Measurements from ENCODE around the gene DNAH10. TPM values are rescaled to one million over a fixed set of nuclear protein-coding genes. Genes with fewer than 3 reads are reported as not detected.

DNAH10 gene
- total RNA-seq, 1 donor from 2014 or later, result 0.10 TPM

DNA sequence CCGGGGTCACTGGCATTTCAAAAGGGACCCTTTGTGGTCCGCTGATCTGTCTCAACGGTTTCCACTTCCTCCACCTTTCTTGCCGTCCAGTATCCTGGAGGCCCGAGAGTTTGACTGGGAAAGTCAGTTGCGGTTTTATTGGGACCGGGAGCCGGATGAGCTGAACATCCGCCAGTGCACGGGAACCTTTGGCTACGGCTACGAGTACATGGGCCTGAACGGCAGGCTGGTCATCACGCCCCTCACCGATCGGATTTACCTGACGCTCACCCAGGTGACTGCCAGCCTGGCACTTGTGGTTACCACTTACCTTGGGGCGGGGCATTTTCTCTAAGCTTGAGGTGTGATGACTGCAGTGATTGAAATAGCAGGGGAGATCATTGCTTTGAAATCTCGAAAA, 83.8 kb downstream of the DNAH10 start:
- DNase-seq (ENCODE audit: low read depth), result no peak

DNA sequence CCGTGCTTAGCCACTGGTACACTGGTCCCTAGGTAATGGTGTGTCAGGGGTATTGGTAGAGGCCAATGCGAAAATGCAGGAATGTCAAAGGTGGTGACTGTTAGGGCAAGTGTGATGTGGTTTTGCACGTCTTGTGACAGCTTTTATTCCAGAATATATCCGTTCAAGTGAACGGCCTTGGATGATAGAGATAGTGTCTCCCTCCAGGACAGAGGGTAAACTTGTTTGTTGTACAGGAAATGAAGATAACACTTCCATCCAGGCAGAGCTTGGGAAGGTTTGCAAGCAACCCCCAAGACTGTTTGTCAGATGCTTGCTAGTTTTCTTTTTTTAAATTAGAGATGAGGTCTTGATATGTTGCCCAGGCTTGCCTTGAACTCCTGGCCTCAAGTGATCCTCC, 84.2 kb downstream of the DNAH10 start:
- DNase-seq (ENCODE audit: low read depth), result no peak

DNA sequence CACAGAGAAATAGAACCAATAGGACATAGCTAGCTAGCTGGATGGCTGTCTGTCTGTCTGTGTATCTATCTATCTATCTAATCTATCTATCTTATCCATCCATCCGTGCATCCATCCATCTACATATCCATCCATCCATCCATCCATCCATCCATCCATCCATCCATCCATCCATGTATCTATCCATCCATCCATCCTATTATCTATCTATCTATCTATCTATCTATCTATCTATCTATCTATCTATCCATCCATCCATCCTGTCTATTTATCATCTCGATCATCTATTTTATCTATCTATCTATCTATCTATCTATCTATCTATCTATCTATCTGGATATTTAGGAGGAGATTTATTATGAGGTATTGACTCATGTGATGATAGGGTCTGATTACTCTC, 84.9 kb downstream of the DNAH10 start:
- DNase-seq (ENCODE audit: low read depth), result no peak

DNA sequence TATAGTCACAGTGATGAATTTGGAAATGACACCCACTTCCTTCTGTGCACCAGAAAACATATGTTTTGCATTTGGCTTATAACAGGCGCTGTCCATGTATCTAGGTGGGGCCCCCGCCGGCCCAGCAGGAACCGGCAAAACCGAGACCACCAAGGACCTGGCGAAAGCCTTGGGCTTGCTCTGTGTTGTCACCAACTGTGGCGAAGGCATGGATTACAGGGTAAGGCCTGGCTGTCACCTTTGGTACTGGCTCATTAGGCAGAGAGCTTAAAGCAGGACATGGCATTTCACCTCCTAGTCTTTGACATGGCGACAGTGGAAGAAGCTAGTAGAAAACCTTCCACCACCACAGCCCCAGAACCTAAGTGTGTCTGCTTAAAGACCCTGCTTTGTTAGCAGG, 85.8 kb downstream of the DNAH10 start:
- no peak for DNase-seq (ENCODE audit: low read depth)

DNA sequence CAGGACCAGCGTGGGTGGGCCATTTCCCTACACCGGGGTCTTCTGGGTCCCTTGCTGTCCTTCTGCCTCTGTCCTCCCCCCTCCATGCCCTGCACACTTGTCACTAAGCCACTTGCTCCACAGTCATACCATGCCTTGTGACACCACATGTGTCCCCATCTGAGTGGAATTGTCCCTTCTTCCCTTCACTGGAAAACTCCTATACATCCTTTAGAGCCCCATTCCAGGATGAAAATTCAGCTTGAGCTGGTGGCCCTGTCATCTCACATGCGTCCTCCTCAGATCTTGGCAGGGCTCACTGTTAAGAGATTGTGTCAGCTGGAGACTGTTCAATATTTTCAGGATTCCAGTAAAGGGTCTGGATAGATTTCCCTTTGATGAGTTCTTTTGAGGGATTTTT, 87.4 kb downstream of the DNAH10 start:
- no peak for DNase-seq (ENCODE audit: low read depth)

DNA sequence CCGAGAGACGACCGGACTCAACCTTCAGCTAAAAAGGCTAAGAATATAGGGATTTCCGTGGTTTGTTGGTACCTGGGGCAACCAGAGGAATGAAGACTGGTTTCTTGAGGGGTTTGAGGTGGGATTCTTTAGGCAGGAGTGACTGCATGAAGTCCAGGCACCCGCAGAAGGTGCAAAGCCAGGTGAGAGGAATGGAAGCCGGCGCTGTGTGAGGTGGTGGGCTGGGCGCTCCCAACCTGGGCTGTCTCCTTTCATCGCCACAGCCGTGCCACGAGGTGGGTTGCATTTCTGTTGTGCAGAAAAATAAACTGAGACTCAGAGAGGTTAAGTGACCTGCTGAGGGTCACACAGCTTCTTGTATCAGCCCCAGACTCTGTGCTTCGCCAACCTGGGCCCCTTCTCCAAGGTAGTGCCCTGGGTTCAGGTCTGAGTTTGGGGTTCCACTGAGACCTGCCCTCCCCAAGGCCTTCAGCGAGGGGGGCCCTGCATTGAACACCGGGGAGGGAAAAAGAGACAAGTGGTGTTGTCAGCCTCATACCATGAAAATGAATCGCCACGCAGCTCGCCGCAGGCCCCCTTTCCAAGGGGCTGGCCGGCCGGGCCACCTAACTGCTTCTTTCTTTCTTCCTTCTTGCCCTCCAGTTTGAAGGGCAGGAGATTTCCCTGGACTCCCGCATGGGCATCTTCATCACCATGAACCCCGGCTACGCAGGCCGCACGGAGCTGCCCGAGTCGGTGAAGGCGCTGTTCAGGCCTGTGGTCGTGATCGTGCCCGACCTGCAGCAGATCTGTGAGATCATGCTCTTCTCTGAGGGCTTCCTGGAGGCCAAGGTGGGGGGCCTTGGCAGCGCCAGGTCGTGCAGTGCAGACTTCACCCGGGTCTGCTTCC, 88.4 kb downstream of the DNAH10 start:
- DNase-seq (ENCODE audit: low read depth), result no peak

DNA sequence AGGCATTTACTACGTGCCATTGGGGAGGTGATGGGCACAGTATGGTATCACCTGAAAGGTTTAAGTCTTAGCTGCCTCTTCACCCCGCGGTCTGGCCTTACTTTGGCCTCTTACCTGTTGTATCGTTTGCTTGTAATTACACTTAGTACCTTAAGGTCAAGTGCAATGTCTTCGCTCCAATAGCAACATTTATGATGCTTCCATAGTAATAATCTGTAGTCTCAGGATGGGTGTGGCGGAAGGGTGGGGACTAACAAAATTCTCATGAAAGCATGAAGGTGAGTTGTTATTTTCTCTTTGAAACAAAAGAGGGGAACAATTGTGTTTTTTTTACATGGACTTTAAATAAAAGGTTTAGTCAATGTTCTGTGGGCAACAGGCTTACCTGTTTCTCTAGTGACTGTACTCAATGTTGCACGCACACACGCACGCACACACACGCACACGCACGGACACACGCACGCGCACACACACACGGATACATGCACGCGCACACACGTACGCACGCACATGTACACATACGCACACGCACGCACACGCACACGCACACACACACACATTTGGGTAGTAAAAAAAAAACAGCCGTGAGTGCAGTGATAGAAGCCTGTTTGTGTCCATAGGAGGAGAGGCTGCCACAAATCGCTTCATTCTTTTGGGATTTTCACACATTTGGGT, 91.4 kb downstream of the DNAH10 start:
- DNase-seq (ENCODE audit: low read depth), result no peak

DNA sequence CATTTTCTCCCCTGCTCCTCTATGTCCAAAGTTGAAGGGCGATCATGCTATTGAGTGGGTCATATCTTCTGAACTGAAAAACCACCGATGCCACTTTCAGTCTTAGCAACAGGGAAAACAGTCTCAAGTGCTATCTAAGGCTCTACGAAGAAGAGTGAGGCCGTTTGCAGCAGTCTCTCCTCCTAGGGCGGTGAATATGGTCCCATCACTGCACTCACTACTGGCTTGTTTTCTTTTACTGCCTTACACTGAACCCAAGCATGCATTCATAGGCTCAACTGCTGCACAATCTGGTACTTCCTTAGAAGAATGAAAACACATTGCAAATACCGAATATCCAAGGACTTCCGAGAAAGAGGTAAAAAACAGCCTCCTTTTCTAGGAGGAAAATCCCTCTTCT, 92.1 kb downstream of the DNAH10 start:
- DNase-seq (ENCODE audit: low read depth), result no peak

DNA sequence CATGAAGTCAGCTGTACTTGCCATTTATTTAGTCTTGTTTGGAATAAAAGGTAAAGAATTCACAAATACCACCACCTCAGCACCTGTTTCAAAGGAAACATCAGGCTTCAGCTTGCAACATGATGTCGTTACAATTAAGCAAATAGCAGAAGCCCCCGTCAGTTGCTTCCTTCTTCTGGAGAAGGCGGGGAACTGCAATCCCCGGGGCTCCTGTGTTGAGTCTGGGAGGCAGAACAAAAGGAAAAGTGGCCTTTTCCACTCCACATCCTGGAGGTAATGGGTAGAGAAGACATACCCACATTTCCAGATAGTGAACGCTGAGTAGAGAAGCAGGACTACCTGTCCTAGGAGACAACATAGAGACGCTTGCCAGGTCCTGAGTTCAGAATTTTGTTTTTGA, 92.8 kb downstream of the DNAH10 start:
- no peak for DNase-seq (ENCODE audit: low read depth)

DNA sequence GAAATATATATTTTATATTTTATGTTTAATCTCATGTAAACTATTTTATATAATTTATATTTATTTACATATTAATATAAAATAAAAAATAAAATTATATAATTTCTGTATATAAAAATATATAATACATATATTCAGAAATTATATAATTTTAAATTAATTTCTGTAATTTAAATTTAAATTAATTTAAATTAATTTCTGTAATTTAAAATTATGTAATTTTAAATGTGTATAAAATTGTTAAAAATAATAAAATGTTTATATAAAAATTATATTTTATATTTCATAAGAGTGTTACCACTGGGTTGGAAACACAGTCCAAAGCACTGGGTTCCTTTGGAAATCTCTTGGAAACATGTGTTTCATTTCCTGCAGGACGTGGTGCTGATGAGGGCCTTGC, 94.6 kb downstream of the DNAH10 start:
- DNase-seq (ENCODE audit: low read depth), result no peak

DNA sequence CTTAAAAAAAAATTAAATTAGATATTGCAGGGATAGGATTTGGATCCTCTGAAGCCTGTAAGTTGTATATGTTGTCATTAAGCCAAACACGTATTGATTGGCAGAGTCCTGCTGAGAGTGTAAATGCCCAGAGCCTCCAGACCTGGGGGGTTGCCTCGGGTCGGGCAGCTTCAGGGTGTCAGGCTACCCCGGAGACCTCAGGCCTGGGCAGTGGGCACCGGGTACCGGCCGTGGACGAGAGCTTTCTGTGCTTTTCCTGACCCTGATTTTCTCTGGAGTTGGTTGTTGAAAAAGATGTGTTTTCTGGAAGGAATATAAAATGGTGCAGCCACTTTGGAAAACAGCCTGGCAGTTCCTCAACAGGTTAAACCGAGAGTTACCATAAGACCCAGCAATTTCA, 96.1 kb downstream of the DNAH10 start:
- no peak for DNase-seq (ENCODE audit: low read depth)

DNA sequence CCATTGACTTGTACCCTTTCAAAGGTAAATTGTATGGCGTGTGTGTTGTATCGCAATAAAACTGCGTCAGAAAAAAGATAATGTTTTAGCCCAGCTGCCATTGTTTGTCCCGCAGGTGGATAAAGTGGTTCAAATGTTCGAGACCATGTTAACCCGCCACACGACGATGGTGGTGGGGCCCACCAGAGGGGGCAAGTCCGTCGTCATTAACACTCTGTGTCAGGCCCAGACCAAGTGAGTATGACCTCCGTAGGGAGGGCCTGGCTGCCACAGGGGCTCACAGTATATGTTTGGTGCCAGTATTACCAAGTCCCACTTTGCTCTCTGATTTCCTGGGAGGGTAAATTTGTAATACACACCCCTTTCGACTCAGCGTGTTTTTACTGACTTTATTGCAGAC, 96.9 kb downstream of the DNAH10 start:
- no peak for DNase-seq (ENCODE audit: low read depth)

DNA sequence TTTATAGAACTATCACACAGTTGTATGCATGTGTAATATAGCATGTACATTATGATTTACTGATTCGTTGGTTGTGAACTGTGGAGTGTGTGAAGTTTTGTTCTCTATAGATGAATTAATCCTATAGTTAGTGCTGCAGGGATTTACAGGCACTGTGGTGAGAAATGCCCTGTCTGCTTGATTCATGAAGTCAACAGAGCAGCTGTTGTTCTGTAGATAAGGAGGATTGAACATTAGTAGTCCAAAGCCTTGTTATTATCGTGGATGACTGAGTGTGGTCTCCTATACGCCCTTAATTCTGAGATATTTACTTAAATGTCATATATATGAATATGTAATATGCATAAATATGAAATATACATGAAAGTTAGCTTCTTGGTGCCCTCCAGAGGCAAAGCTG, 98.3 kb downstream of the DNAH10 start:
- no peak for DNase-seq (ENCODE audit: low read depth)

DNA sequence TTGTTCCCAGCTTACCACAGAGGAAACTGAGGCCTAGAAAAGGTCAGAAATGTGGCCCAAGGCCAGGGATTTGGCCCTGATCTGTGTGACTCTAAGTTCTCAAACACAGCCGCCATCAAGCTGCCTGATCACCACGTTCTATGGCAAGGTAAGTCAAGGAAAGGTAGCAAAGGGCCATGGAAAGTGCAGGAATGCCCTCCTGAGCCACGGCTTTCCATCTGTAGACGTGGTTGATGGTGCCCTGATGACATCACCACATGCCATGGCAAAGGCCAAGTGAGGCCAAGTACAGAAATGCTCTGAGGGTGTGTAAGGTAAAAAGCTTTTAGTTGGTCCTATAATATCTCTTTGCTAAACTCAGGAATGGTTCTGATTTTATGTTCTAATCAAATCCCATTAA, 99.3 kb downstream of the DNAH10 start:
- no peak for DNase-seq (ENCODE audit: low read depth)

DNA sequence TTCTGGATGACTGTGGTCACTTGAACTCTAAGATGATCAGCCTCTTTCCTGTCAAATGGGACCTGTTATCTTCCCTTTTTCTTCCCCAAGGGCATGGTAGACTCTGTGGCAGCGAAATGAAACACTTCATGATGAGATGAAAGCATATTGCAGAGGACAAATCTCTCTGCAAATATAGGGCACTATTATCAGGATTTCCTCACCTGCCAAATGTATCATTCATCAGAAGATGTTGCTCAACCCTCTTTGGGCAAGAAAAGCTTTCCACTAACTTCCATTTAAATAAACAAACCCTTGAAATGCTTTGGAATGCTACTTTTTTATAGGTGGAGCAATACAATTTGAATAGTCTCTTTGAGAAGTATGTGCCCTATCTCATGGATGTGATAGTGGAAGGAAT, 105.0 kb downstream of the DNAH10 start:
- no peak for DNase-seq (ENCODE audit: low read depth)

DNA sequence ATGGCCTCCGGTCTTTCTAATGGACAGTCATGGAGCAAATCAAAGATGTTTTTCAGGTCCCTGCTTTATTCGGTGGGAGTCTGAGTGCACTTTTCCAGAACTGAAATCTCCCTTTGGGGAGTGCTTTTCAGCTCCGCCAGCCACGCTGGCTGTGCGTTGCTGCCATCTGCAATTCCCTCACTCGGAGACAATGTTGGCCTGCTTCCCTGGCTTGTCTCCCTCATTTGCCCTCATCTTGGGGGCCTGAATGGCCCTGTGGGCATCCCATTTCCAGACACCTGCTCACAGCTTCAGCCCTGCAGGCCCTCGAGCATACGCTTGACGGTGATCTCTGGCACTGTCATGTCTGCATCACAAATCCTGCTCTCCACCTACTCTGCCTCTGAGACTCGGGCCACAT, 106.7 kb downstream of the DNAH10 start:
- DNase-seq (ENCODE audit: low read depth), result no peak

DNA sequence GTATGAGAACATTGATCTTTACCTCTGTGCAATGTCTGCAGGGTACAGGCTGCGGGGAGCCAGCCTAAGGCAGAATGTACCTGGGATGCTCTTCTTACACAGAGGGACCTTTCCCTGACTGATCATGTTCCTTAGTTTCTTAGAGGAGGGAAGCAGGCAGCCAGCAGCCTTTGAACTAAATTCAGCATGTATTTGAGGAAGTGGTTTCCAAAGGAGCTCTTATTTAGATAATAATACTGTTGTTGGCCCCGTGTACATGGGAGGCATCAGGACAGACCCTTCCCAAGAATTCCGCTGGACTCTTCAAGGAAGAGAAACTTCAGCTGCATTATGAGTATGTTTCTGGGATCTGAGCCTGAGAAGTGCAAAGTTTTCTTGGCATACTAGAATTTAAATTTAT, 111.7 kb downstream of the DNAH10 start:
- no peak for DNase-seq (ENCODE audit: low read depth)

DNA sequence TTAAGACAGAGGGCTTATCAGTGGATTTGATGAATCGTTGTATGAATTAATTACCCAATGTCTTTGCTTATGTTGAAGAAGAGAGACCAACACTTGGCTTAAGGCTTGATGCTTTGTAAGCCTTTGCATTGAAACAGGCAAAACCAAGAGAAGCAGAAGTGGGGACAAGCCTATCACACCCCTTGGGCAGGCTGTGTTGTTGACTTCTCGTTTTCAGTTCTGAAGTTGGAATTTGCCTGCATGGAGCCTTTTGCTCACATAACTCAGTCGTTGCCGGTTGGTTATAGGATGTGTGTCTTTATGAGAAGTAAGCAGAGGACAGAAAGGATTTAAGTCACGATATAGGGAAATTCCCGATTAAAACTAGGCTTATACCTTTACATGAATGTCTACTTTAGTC, 115.9 kb downstream of the DNAH10 start:
- DNase-seq (ENCODE audit: low read depth), result no peak

DNA sequence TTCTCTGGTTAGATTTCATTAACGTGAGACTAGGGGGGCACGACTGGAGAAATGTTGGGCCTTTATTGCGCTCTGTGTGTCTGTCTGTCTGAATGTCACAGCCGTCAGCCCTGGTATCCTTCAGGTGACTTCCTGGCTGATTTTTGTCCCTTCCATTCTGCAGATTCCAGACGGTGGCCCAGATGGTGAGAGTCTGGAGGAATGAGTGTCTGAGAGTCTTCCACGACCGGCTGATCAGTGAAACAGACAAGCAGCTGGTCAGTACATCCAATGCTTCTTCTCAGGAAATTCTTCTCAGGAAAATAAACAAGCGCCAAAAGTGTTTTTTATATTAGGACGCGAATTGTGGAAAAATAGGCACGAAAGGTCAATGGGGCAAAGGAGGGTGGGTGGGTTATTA, 117.0 kb downstream of the DNAH10 start:
- no peak for DNase-seq (ENCODE audit: low read depth)

DNA sequence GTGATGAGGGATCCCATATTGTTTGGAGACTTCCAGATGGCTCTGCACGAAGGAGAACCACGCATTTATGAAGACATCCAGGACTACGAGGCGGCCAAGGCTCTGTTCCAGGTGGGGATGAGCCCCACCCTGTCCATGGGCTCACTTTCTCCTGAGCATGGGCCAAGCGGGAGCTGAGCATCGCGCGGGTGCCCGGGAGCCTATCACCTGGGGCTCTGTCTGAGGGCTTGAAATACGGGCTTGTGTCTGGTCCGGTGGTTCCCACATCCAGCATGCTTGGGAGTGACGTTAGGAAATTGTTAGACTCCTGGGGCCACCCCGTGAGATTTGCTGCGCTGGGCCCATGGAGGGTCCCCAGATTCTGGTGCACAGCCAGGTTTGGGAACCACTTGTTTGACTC, 117.6 kb downstream of the DNAH10 start:
- DNase-seq (ENCODE audit: low read depth), result no peak

DNA sequence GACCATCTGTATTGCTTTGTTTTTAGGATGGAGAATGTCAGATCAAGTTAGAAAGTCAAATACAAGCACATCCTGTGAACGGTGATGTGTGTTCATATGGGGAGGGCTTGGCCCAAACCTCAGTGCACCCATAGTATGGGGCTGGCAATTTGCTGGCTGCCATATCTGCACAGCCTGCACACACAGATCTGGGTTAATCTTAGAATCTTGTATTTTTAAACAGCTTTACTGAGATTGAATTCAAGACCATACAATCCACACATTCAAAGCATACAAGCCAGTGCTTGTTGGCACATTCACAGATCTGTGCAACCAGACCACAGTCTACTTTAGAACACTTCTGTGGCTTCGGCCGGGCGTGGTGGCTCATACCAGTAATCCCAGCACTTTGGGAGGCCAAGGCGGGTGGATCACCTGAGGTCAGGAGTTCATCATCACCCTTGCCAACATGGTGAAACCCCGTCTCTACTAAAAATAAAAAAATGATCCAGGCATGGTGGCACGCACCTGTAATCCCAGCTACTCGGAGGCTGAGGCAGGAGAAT, 120.1 kb downstream of the DNAH10 start:
- DNase-seq (ENCODE audit: low read depth), result no peak

DNA sequence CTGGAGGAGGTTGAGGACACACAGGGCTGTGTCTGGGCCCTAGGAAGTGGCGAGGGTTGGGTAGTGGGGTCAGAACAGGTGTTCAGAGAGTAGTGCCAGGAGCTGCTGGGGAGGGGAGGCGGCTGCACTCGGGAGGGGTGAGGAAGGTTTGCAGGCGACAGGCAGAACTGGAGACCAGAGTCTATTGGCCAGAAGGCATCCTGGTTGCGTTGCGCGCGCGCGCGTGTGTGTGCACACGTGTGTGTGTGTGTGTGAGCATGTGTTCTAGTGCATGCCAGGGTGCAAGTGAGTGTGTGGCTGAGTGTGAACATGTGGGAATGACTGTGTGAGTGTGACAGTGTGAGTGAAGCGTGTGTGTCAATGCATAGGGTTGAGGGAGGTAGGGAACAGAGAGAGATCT, 124.2 kb downstream of the DNAH10 start:
- no peak for DNase-seq (ENCODE audit: low read depth)

DNA sequence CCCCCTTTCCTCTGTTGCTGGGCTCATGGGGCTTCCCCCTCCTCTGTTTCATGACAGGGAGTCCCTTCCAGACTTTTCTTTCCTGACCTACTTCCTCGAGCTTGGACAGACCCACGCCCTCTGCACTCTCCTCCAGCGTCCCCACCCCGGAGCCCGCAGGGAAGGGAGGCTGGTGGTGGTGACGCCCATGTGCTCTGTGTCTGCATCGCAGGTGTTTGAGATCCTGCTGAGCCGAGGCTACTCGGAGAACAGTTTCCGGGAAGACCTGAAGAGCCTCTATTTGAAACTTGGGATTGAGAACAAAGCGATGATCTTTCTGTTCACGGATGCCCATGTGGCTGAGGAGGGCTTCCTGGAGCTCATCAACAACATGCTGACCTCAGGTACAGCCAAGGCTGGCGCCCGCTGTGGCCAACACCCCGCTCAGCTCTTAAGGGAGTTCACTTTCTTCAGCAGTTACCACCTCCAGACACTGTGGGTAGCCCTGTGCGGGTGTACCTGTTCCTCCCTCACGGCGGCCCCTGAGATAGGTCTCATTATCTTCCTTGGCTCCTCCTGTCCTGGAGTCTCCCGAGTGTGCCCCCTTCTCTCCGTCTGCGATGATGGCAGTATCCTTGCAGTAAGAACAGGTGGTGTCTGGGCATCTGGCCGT, 125.0 kb downstream of the DNAH10 start:
- no peak for DNase-seq (ENCODE audit: low read depth)

Data from renal cortical epithelial cell (primary cell).